Activated T-cell treated with anti-CD3 and anti-CD28 coated beads for 48 hours (primary cell): ENCODE measurements around the gene DDR2.
"Not testable (repeated sequence)": the region's sequence is repeated elsewhere in the genome, so short reads cannot be mapped to it uniquely, and the experiment has no call there.

ENCODE experiments used
- DNase-seq: peaks from one replicate; pipeline ENCODE4 v3.0.0-alpha.2; 2020; ENCODE audit warnings: low read depth

DDR2 gene

DNA sequence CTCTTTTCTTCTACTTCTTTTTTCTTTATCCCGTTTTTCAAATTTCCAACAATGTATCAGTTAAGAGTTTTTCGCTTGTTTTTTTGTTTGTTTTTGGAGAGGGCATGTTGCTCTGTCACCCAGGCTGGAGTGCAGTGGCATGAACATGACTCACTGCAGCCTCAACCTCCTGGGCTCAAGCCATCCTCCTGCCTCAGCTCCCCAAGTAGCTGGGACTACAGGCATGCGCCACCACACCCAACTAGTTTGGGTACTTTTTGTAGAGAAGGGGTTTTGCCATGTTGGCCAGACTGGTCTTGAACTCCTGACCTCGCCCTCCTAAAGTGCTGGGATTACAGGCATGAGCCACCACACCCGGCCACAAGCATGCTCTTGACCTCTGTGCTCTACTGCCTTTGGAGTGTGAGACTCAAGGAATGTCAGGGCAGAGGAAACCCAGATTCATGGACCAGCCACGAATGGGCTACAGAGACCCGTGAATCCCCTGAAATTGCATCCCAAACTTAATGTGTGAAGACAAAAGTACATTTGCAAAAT lies 93.1 kb downstream of the DDR2 start:
- no peak for DNase-seq

- no peak for DNase-seq
Measured at GRCh38 chr1:162726555-162726954, 94.3 kb downstream of the DDR2 start.

- DNase-seq = not testable (repeated sequence)
Measured at GRCh38 chr1:162727493-162727892, 95.2 kb downstream of the DDR2 start.

DNA sequence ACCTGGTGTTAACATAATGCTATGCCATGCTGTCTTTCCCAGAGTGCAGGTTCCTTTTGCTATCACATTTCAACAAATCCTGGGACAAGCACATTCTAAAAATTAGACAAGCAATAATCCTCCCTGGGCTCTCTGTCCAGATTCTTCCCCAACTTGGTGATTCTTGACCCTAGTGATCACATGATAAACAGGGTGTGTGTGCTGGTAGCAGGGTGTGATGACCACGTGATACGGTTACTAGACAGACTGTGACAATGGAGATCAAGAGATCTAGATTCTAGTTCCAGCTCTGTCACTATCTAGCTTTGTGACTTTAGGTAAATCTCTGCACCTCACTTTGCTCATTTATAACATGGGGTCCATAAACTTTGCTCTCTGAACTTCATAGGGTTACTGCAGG lies 96.3 kb downstream of the DDR2 start:
- no peak for DNase-seq

GRCh38 chr1:162729195-162729774 lies 97.0 kb downstream of the DDR2 start:
- not testable (repeated sequence) for DNase-seq

DNA sequence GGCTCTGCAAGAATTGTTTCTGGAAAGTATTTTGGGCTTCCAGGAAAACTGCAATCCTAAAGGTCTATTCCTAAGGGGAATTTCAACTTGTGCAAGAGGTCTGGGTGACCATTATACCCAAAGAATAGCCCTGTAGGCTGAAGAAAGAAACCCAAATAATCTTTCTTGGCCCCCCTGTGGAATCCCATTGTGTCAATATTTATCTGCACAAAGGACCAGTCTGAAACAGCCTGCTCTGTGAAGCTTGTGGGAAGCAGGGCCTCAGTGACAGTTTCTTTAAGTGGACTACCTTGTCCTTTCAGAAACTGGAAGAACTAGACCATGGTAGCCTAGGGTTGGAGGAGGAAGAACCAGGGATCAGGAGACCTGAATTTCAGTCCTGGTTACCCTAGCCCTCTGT lies 99.8 kb downstream of the DDR2 start:
- no peak for DNase-seq

DNA sequence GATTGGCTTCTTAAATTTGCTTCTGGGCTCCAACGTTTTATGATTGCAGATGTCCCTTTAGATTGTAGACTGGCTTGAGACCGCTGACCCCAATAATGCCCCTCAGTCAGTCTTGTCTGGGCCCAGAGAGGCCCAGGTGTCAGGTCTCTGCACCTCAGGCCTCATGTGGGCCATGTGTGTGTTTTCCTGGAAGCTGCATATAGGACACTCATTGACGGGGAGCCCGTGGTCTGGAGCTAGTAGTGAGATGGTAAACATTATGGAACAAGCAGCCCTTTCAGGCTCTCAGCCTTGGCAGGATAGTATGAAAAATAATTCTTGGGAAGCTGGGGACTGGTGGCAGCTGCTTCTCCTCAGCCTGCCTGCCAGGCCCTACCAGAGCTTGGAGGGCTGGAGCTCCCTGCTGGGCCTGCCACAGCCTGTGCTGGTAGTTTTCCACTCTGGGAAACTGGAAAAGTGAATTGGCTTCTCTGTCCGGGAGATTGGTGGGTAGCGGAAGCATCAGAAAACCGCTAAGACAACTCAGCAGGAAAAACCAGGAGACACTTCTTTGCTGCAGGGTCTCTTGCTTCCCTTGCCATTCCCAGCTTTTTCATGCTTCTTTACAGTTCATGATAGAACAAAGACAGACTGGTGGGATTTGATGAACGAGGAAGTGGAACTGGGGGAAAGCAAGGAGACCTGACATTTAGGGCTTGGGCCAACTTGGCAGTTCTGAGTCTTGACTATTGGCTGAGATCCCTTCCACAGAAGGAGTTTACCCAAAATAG lies 100.5 kb downstream of the DDR2 start:
- DNase-seq = no peak

DNA sequence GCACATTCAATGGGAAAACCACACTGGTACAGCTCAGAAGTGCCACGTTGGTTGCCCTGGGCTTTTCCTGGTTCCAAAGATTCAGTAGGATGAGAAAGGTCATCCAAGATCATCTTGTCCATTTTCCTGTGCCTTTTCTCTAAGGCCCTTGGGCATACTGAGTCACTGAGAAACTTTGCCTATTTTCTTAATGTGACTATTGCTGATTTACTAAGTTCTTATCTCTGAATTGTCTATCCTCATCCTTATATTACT lies 101.0 kb downstream of the DDR2 start:
- no peak for DNase-seq

DNA sequence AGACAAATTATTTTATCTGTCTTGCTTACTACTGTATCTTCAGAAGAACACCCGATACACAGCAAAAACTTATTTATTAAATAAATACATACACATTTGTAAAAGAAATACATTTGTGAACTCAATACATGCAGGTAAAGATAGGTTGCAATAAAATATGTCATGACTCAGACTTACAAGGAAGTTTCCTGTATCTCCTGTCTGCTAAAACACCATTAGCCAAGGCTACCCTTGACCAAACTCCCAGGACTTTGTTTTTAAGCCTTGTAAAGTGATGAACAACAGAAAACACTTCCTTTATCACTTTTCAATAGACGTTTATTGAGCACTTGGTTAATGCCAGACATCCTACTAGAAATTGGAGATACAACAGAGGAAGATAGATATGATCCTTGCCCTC lies 101.8 kb downstream of the DDR2 start:
- no peak for DNase-seq

DNA sequence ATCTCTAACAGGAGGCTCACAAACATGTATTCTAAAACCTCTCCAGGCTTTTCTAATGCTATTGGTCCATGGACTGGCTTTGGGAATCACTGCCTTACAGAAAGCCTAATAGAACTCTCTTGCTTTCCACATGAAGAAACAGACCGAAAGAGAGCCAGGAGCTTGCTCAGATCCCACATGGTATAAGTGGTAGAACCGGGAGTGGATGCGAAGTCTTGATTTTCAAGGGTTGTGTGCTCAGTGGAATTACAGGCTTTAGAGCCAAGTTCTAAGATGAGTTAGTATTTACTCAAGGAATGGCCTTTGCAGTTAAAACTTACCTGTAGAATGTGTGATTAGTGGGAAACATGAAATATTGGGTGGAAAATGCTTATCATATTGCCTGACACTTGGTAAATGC lies 103.9 kb downstream of the DDR2 start:
- no peak for DNase-seq

- no peak for DNase-seq
Measured at GRCh38 chr1:162736633-162737067, 104.4 kb downstream of the DDR2 start.

DNA sequence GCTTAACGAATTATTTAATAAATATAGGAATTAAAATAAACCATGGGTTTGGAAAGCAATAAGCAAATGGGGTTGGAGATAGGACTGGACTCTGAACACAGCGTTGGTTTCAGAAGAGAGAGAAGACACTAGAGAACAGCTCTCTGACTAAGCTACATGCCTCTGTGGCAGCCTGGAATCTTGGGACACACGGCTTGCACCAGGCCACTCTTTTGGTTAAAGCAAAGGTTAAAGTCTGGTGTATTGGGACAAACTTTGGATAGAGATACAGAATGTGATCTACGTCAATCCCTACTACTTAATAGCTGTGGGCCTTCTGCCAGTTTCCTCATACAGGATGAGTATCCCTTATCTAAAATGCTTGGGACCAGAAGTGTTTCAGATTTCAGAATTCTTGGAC lies 108.5 kb downstream of the DDR2 start:
- no peak for DNase-seq

DNA sequence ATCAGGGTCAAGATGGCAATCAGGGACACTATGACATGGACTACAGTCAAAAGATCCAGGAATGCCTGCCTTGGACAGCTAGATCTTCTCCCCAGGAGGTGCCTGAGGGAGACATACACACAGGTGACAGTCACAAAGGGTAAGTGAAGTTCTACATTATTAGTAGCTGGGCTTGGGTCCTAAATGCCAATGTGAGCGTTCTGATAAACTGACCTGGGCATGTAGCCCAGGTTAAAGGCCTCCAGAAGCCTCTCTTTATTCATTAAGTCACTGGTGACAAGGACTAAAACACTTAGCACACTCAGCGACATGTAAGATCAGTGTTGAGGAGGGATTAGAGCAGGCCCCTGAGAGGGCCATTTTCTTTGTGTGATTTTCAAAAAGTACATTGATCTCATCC lies 109.3 kb downstream of the DDR2 start:
- no peak for DNase-seq

DNA sequence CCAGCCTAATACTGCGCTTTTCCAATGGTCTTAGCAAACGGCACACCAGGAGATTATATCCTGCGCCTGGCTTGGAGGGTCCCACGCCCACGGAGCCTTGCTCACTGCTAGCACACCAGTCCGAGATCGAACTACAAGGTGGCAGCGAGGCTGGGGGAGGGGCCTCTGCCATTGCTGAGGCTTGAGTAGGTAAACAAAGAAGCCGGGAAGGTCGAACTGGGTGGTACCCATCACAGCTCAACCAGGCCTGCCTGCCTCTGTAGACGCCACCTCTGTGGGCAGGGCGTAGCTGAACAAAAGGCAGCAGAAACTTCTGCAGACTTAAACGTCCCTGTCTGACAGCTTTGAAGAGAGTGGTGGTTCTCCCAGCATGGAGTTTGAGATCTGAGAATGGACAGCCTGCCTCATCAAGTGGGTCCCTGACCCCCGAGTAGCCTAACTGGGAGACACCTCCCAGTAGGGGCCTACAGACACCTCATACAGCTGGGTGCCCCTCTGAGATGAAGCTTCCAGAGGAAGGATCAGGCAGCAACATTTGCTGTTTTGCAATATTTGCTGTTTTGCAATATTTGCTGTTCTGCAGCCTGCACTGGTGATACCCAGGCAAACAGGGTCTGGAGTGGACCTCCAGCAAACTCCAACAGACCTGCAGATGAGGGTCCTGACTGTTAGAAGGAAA lies 114.1 kb downstream of the DDR2 start:
- not testable (repeated sequence) for DNase-seq

DNA sequence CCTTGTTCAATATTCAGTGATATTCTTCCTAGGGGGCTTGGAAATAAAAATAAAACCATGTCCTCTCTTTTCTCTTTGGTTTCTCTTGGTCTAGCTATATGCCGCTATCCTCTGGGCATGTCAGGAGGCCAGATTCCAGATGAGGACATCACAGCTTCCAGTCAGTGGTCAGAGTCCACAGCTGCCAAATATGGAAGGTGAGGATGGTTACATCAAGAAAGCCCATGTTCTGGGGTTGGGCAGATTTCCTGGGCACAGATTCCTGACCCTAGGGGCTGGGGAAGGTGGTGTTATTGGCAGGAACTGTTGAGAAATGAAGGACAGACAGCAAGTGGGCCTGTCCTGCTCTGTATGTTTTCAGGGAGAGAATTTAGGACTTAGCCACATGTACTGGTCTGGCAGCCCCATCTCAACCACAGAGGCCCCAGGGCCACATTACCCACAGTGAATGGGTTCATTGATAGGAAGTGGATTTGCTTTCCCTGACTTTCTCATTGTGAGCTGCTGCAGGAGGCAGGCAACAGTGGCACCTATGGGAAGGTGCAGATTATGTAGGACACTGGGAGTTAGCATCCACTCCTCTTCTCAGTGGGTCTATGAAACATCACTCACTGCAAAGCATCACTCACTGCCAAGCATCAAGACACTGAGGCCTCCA lies 120.9 kb downstream of the DDR2 start:
- DNase-seq = no peak

DNA sequence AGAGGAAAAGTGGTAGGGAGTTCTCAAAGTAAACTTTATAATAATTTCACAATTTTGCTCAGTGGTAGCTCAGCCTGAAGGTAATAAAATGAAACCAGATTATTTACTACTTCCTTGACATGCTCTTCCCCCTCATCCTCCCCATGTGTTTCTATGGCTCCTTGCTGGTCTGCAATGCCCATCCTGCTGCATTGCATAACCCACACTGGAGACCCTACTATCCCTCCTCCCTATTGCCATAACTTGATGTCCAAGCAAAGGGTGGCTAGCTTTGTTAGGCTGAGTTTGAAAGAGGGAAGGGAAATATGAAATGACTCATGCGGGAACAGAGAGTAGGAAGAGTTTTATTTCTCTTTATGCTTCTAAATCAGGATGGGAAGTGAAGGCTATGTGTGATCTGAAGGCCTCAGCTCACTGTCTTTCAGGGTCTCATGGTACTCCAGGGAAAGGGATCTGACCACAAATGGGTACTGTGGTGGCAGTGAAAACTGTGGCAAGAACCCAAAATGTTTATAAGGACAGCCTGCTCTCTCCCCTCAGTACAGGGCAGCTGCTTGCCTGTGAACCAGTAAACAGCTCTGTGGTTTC lies 121.8 kb downstream of the DDR2 start:
- DNase-seq = no peak

GRCh38 chr1:162755306-162755705 lies 123.0 kb downstream of the DDR2 start:
- no peak for DNase-seq

DNA sequence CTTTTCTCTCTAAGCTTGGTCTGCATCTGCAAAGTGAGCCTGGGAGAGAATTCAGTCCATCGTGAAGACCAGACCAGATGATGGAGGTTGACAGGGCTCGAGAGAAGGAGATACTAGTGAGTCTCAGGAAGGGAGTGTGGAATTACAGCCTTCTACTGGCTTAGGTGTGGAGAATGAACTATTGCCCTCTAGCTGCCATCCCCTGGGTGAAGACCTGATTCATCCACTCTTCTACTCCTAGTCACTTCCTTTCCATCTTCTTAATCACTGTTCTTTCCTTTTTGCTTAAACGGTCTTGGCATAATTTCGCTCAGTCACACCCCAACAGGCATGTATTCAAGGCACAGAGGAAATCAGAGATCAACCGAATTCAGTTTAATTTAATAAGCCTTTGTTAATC lies 124.3 kb downstream of the DDR2 start:
- no peak for DNase-seq

- DNase-seq = no peak
Measured at GRCh38 chr1:162757476-162757875, 125.2 kb downstream of the DDR2 start.

GRCh38 chr1:162765788-162766187 lies 133.5 kb downstream of the DDR2 start:
- DNase-seq = no peak

DNA sequence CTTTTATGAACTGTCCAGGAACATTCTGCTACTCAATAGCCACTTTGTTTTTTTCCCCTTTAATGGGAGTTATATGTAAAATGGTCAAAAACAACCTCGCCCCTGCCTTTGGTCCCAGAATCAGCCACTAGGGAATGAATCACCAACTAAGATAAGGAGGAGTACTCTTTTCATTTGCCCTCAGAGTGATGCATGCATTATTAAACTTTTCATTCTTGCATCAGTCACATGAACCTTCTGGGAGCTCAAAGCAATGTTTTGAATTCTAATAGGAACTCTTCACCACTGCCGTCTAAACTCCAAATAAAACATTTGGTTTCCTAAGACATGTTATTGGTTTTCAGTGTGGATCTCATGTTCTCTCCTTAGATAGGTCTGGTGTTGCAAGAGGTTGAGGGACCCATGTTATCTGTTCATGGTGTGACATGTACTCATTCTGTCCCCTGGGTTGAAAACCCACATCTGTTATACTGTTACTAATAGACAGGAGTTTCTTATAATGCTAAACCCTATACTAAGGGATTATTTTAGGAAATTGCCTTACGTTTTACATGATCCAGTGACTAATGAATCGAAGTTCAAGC lies 140.4 kb downstream of the DDR2 start:
- no peak for DNase-seq

- DNase-seq = no peak
Measured at GRCh38 chr1:162774007-162774406, 141.7 kb downstream of the DDR2 start.
